Measurements from ENCODE around the gene TWIST1.

The TWIST1 gene

DNA sequence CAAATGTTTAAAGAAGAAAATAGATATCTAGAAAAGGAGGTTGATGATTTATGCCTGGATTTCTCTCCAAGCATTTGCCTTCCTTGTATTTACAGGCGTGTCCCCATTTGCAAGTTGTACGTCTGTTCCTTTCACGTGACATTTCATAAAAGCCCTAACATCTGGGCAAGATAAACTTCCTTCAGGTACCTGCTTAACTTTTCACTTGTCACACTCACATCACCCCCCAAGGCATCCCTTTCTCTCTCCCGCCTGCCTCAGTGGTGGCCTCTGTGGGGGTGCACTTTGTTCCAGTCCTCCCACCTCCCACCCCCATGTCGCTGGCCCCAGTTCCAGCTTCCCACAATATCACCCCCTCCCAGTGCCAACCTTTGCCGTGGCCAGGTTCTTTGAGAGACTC is 6.7 kb downstream of the TWIST1 start:
- Histone ChIP-seq H3K4me3 (ENCODE audit: low read depth, low read length, poor library complexity, severe bottlenecking) (no peak overlapping the region), H4K20me1 (ENCODE audit: insufficient read depth, low read length) (no peaks in the 10 kb centered on the region), H3K9ac (ENCODE audit: low read length) (no peak overlapping the region), H3K27ac (ENCODE audit: low read depth, low read length, poor library complexity, severe bottlenecking) (no peak overlapping the region), H3K79me2 (ENCODE audit: insufficient read depth, low read length) (no peaks in the 10 kb centered on the region), H3F3A (ENCODE audit: insufficient read depth, low read length) (no peaks in the 10 kb centered on the region), H3K9me3 (ENCODE audit: low read length) (no peaks in the 10 kb centered on the region), H3K36me3 (ENCODE audit: insufficient read depth, low read length) (no peaks in the 10 kb centered on the region), H3K4me2 (ENCODE audit: low read length) (no peak overlapping the region), H2AFZ (ENCODE audit: low read length) (no peak overlapping the region), H3K27me3 (ENCODE audit: insufficient read depth, low read length) (0 out of 2 replicates have a peak, but pooled peaks cover 4% of the 10 kb centered on the region), H3K4me1 (ENCODE audit: insufficient read depth, low read length, severe bottlenecking) (no peaks in the 10 kb centered on the region), H3K9me2 (ENCODE audit: low read depth, low read length) (no peaks in the 10 kb centered on the region)
- TF ChIP-seq, protein P1, sequence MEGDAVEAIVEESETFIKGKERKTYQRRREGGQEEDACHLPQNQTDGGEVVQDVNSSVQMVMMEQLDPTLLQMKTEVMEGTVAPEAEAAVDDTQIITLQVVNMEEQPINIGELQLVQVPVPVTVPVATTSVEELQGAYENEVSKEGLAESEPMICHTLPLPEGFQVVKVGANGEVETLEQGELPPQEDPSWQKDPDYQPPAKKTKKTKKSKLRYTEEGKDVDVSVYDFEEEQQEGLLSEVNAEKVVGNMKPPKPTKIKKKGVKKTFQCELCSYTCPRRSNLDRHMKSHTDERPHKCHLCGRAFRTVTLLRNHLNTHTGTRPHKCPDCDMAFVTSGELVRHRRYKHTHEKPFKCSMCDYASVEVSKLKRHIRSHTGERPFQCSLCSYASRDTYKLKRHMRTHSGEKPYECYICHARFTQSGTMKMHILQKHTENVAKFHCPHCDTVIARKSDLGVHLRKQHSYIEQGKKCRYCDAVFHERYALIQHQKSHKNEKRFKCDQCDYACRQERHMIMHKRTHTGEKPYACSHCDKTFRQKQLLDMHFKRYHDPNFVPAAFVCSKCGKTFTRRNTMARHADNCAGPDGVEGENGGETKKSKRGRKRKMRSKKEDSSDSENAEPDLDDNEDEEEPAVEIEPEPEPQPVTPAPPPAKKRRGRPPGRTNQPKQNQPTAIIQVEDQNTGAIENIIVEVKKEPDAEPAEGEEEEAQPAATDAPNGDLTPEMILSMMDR (IDR thresholded peaks at IDR 0.05; ENCODE audit: low read length), result no peak
- TF ChIP-seq EZH2 (IDR thresholded peaks at IDR 0.05; ENCODE audit: borderline replicate concordance, low read length), result no peak

DNA sequence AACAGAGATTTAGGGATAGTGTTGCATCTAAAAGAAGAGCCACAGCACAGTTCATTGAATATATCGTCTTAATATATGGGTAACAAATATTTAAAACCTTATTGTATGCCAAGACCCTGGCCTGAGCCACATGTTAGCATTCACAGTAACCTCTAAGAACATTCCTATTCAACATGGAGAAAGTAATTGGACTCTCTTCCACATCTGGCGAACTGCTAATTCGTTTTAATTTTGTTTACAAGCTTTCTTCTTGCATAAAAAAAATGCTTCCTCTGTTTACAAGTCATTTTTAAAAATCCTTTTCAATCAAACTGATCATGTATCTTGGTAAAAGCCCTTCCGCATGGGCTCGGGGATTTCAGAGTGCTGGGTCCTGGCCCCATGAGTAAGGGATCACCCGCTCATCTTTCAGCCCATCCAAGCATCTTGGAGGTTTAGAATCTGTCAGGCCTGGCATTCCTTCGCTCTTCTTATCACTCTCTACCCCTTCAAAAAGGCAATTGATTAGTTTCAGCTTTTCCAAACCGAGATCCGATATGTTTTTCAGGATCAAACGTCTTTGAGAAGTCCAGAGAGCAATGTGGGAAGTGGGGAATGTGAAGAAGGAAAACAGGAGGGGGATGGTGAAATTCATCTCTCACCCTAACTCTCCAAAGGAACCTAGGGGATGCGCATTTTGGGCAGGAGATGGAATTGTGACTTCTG is 7.3 kb downstream of the TWIST1 start:
- Histone ChIP-seq H3K9me2 (ENCODE audit: low read depth, low read length) (no peaks in the 10 kb centered on the region), H3K27me3 (ENCODE audit: insufficient read depth, low read length) (0 out of 2 replicates have a peak, but pooled peaks cover 4% of the 10 kb centered on the region), H3K4me2 (ENCODE audit: low read length) (no peak overlapping the region), H3K9ac (ENCODE audit: low read length) (no peak overlapping the region), H3K4me1 (ENCODE audit: insufficient read depth, low read length, severe bottlenecking) (no peaks in the 10 kb centered on the region), H3K9me3 (ENCODE audit: low read length) (no peaks in the 10 kb centered on the region), H3F3A (ENCODE audit: insufficient read depth, low read length) (no peaks in the 10 kb centered on the region), H3K4me3 (ENCODE audit: low read depth, low read length, poor library complexity, severe bottlenecking) (no peak overlapping the region), H3K36me3 (ENCODE audit: insufficient read depth, low read length) (no peaks in the 10 kb centered on the region), H2AFZ (ENCODE audit: low read length) (no peak overlapping the region), H4K20me1 (ENCODE audit: insufficient read depth, low read length) (no peaks in the 10 kb centered on the region), H3K27ac (ENCODE audit: low read depth, low read length, poor library complexity, severe bottlenecking) (no peak overlapping the region), H3K79me2 (ENCODE audit: insufficient read depth, low read length) (no peaks in the 10 kb centered on the region)
- no peak for TF ChIP-seq EZH2 (IDR thresholded peaks at IDR 0.05; ENCODE audit: borderline replicate concordance, low read length)
- TF ChIP-seq, protein P1 (IDR thresholded peaks at IDR 0.05; ENCODE audit: low read length), result no peak

DNA sequence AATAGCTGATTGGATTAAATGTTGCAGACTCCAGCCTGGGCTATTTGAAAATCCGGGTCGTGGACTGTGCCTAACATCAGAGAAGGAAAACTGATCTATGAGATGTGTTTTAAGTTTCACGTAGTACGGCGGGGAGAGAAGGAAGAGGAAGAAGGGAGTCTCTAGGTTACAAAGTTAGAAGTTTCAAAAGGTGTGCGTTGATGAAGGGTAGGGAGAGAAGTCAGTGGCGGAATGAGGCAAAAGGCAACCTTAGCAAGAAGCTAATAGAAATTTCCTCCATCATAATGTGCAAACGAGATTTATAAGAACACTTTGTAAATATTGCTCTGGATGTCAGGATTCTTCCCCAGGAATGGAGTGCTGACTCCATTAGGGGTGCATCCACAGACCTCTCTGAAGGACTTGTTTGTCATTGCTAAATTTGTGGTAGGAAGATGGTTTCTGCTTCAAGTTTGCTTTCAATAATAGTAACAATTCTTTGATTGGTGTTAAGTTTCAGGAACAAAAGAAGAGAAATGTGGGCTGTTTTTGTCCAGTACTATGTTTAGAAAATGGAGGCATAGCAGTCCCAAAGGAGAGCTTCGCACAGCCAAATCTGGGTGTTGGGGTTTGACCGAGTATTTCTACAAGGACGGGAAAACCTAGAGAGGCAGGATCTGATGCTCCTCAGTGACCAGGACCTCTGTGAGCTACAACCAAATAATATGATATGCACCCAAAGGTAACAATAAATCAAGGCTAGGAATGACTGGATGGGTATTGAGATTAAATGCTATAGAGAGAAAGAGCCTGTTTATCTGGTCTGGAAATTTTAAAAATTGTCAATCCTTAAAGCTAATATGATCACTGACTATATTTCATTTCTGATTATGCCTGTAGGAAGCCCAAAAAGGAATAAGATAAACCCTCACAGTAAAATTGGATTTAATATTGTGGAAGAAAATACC is 8.2 kb downstream of the TWIST1 start:
- Histone ChIP-seq H3K4me2 (ENCODE audit: low read length) (no peak overlapping the region), H3K27me3 (ENCODE audit: insufficient read depth, low read length) (0 out of 2 replicates have a peak, but pooled peaks cover 4% of the 10 kb centered on the region)
- TF ChIP-seq EZH2 (IDR thresholded peaks at IDR 0.05; ENCODE audit: borderline replicate concordance, low read length), result no peak
- TF ChIP-seq, protein P1 (IDR thresholded peaks at IDR 0.05; ENCODE audit: low read length), result no peak

More for the DNA sequence above, 8.2 kb downstream of the TWIST1 start:
- H3F3A ChIP-seq (ENCODE audit: insufficient read depth, low read length), result no peaks in the 10 kb centered on the region
- no peak overlapping the region for H3K9ac ChIP-seq (ENCODE audit: low read length)
- H3K4me1 ChIP-seq (ENCODE audit: insufficient read depth, low read length, severe bottlenecking), result no peaks in the 10 kb centered on the region
- H4K20me1 ChIP-seq (ENCODE audit: insufficient read depth, low read length), result no peaks in the 10 kb centered on the region
- H3K4me3 ChIP-seq (ENCODE audit: low read depth, low read length, poor library complexity, severe bottlenecking), result no peak overlapping the region
- no peak overlapping the region for H2AFZ ChIP-seq (ENCODE audit: low read length)
- no peaks in the 10 kb centered on the region for H3K9me2 ChIP-seq (ENCODE audit: low read depth, low read length)
- no peak overlapping the region for H3K27ac ChIP-seq (ENCODE audit: low read depth, low read length, poor library complexity, severe bottlenecking)
- H3K36me3 ChIP-seq (ENCODE audit: insufficient read depth, low read length), result no peaks in the 10 kb centered on the region
- no peaks in the 10 kb centered on the region for H3K9me3 ChIP-seq (ENCODE audit: low read length)
- H3K79me2 ChIP-seq (ENCODE audit: insufficient read depth, low read length), result no peaks in the 10 kb centered on the region

Data from OCI-LY1 (cell line).